Mesodermal cell (in vitro differentiated cells): ENCODE measurements around the gene FOXK2.
"Not testable (repeated sequence)": the region's sequence is repeated elsewhere in the genome, so short reads cannot be mapped to it uniquely, and the experiment has no call there.

ENCODE experiments used
- H3K27ac ChIP-seq: 2 replicates; pipeline ENCODE4 v1.7.0; 2013; ENCODE audit warnings: mild to moderate bottlenecking, low read depth, low read length, moderate library complexity; ENCODE audit not compliant: severe bottlenecking
- H3K36me3 ChIP-seq: 2 replicates; pipeline ENCODE4 v1.7.1; 2013; ENCODE audit warnings: mild to moderate bottlenecking, low read length, moderate library complexity; ENCODE audit not compliant: control insufficient read depth, insufficient read depth
- H3K4me1 ChIP-seq: one replicate; pipeline ENCODE4 v1.7.1; 2013; ENCODE audit warnings: mild to moderate bottlenecking, low read length; ENCODE audit not compliant: insufficient read depth, control insufficient read depth, poor library complexity, severe bottlenecking
- H3K4me3 ChIP-seq: 2 replicates; pipeline ENCODE4 v1.7.0; 2013; ENCODE audit warnings: low read length, control low read depth, mild to moderate bottlenecking; ENCODE audit not compliant: insufficient read depth, poor library complexity, severe bottlenecking; ENCODE audit errors: extremely low read depth
- H3K9me3 ChIP-seq: 2 replicates; pipeline ENCODE4 v1.7.1; 2013; ENCODE audit warnings: mild to moderate bottlenecking, low read length, moderate library complexity; ENCODE audit not compliant: control insufficient read depth
- WGBS, 2 experiments: methylation state at CpG; one replicate each; pipeline ENCODE4 v1.1.5; 2013; ENCODE audit warnings: missing lambda C conversion rate in 2 of 2; ENCODE audit not compliant: insufficient coverage in 2 of 2; 5-methylcytosine and 5-hydroxymethylcytosine counted together

The FOXK2 gene

DNA sequence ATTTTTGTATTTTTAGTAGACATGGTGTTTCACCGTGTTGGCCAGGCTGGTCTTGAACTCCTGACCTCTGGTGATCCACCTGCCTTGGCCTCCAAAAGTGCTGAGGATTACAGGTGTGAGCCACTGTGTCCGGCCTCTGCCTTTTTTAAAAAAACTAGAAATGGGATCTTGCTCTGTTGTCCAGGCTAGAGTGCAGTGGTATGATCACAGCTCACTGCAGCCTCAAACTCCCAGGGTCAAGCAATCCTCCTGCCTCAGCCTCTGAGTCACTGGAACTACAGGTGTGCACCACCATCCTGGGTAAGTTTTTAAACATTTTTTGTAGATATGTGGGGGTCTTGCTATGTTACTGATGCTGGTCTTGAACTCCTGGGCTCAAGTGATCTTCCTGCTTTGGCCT lies 38.0 kb downstream of the FOXK2 start:
- H3K4me3 ChIP-seq, H3K27ac ChIP-seq, H3K9me3 ChIP-seq: not testable (repeated sequence)
- WGBS, 2 experiments, result 88 to 100% methylated on average over 1 to 2 of the region's 2 CpGs
- Histone ChIP-seq H3K36me3 (peaks cover 11% of the 10 kb centered on the region), H3K4me1 (peaks cover 23% of the 10 kb centered on the region)

- H3K4me1 ChIP-seq, result peaks cover 11% of the 10 kb centered on the region
- no peak overlapping the region for H3K27ac ChIP-seq
- no peak overlapping the region for H3K4me3 ChIP-seq
- peaks cover 26% of the 10 kb centered on the region for H3K36me3 ChIP-seq
- WGBS, 2 experiments, result 92 to 93% methylated on average over 3 to 8 of the region's 11 CpGs
- H3K9me3 ChIP-seq, result no peaks in the 10 kb centered on the region
Observed at GRCh38 chr17:82559566-82560251, 40.2 kb downstream of the FOXK2 start.

DNA sequence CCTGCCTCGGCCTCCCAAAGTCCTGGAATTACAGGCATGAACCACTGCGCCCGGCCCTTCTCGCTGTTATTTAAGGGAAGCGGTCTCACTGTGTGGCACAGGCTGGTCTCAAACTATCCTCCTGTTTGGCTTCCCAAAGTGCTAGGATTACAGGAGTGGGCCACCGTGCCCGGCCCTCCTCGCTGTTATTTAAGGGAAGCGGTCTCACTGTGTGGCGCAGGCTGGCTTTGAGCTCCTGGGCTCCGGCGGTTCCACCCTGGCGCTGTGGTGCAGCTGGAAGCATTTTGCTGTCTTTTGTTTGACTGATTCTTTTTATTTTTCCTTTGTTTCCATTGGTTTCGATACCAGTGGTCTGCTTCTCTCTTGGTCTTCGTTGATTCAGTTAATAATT lies 40.7 kb downstream of the FOXK2 start:
- WGBS, 2 experiments, result 96 to 100% methylated on average over 10 to 13 of the region's 15 CpGs
- H3K9me3 ChIP-seq, result no peaks in the 10 kb centered on the region
- no peak overlapping the region for H3K4me3 ChIP-seq
- H3K4me1 ChIP-seq, result peaks cover 11% of the 10 kb centered on the region
- H3K27ac ChIP-seq, result peak overlapping the region; percentile 10
- peaks cover 32% of the 10 kb centered on the region for H3K36me3 ChIP-seq

- H3K4me3 ChIP-seq, result no peak overlapping the region
- peaks cover 38% of the 10 kb centered on the region for H3K36me3 ChIP-seq
- H3K27ac ChIP-seq, result no peak overlapping the region
- peaks cover 11% of the 10 kb centered on the region for H3K4me1 ChIP-seq
- H3K9me3 ChIP-seq, result no peaks in the 10 kb centered on the region
- 82 to 86% methylated on average over 7 to 9 of the region's 9 CpGs for WGBS, 2 experiments
Observed at GRCh38 chr17:82560802-82561428, 41.4 kb downstream of the FOXK2 start.

DNA sequence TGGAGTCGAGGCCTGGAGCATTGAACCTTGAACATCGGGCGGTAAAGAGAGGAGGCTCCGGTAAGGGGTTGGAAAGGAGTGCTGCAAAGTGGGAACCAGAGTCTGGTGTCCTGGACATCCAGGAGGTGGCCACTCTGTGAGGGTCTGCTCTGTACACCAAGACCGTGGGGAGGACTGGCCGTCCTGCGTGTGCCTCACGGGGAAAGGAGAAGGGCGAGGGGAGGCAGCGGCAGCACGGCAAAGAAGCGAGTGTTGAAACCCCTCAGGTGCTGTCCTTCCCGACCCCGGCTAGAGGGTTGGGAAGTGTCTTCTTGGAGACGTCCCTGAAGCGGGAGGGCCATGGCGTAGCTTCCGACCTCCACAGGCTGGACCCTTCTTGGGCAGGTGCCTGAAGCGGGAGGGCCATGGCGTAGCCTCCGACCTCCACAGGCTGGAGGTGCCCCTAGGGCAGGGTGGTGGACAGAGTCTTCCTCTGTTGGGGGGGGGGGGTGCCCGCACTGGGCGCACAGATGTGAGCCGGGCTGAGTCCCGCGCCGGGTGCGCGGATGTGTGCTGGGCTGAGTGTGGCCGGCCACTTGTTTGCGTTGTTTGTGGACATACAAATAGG lies 42.0 kb downstream of the FOXK2 start:
- WGBS, 2 experiments, result 96 to 97% methylated on average over 19 to 23 of the region's 31 CpGs
- Histone ChIP-seq H3K27ac (no peak overlapping the region), H3K36me3 (peaks cover 45% of the 10 kb centered on the region), H3K4me3 (no peak overlapping the region), H3K9me3 (no peaks in the 10 kb centered on the region), H3K4me1 (peaks cover 11% of the 10 kb centered on the region)

- not testable (repeated sequence) for H3K9me3 ChIP-seq, H3K27ac ChIP-seq, H3K4me3 ChIP-seq
- WGBS, 2 experiments, result 92 to 97% methylated on average over 5 to 6 of the region's 7 CpGs
- H3K36me3 ChIP-seq, result peaks cover 53% of the 10 kb centered on the region
- peaks cover 11% of the 10 kb centered on the region for H3K4me1 ChIP-seq
Observed at GRCh38 chr17:82562718-82563220, 43.2 kb downstream of the FOXK2 start.

DNA sequence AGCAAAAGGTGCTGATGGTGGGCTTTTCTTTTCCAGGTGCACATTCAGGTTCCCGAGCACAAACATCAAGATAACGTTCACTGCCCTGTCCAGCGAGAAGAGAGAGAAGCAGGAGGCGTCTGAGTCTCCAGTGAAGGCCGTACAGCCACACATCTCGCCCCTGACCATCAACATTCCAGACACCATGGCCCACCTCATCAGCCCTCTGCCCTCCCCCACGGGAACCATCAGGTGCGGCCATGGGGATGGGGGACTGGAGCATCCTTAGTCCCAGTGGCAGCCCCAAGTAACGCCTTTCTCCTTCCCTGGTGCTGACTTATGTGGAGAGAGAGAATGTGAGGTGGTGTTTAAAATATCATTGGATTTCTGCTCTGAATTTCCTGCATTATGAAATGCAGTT lies 43.8 kb downstream of the FOXK2 start:
- H3K36me3 ChIP-seq, result peaks cover 54% of the 10 kb centered on the region
- WGBS, 2 experiments, result 94 to 96% methylated on average over 5 to 6 of the region's 9 CpGs
- H3K9me3 ChIP-seq, result no peaks in the 10 kb centered on the region
- H3K4me3 ChIP-seq, result no peak overlapping the region
- no peak overlapping the region for H3K27ac ChIP-seq
- H3K4me1 ChIP-seq, result peaks cover 11% of the 10 kb centered on the region

GRCh38 chr17:82563745-82564144 lies 44.2 kb downstream of the FOXK2 start:
- 96 to 100% methylated on average over 2 to 4 of the region's 4 CpGs for WGBS, 2 experiments
- Histone ChIP-seq H3K36me3 (peaks cover 58% of the 10 kb centered on the region), H3K4me1 (peaks cover 11% of the 10 kb centered on the region)
- H3K9me3 ChIP-seq, H3K4me3 ChIP-seq, H3K27ac ChIP-seq: not testable (repeated sequence)

DNA sequence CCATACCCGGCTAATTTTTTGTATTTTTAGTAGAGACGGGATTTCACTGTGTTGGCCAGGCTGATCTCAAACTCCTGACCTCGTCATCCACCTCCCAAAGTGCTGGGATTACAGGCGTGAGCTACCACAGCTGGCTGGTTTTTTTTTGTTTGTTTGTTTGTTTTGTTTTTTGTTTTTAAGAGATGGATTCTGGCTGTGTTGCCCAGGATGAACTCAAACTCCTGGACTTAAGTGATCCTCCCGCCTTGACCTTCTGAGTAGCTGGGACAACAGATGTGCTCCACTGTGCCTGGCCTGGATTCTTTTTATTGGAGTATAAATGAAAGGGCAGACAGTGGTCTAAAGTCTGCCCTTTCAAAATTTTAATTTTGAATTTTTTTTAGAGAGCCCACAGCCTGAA lies 44.7 kb downstream of the FOXK2 start:
- no peak overlapping the region for H3K27ac ChIP-seq
- H3K4me1 ChIP-seq, result peaks cover 11% of the 10 kb centered on the region
- no peak overlapping the region for H3K4me3 ChIP-seq
- H3K9me3 ChIP-seq, result no peaks in the 10 kb centered on the region
- WGBS, 2 experiments, result 93 to 100% methylated on average over 3 to 4 of the region's 5 CpGs
- H3K36me3 ChIP-seq, result peaks cover 63% of the 10 kb centered on the region

GRCh38 chr17:82565551-82565950 lies 46.0 kb downstream of the FOXK2 start:
- Histone ChIP-seq H3K27ac (no peak overlapping the region), H3K4me3 (no peak overlapping the region), H3K36me3 (peaks cover 71% of the 10 kb centered on the region), H3K9me3 (no peaks in the 10 kb centered on the region), H3K4me1 (peaks cover 8% of the 10 kb centered on the region)
- WGBS, 2 experiments, result no CpG with 5 or more reads among the region's 1 CpG
